IMR-90 (cell line): ENCODE measurements around the gene ATOH8. TPM values are rescaled to one million over a fixed set of nuclear protein-coding genes. Genes with fewer than 3 reads are reported as not detected.

Source experiments
- ATAC-seq: fragments of 200-7000 bp; cut with Tn5 transposase; 2 replicates; pipeline ENCODE4 v1.9.1; 2020; ENCODE audit warnings: low read depth, mild to moderate bottlenecking, moderate library complexity
- BruUV-seq: library from RNA; stranded (reverse); fragments of 400-500 nt; replicated peaks from 2 replicates; lab custom pipeline; 2021; lab: Mats Ljungman, UMichigan
- CTCF ChIA-PET: fragments of 300-600 bp; formaldehyde crosslinking; extraction: SDS; loops from one replicate; lab custom pipeline; 2021; ENCODE audit warnings: antibody characterized with exemption; lab: Yijun Ruan, JAX
- POLR2A ChIA-PET: fragments of 300-600 bp; sonication (Branson Sonifier 250); formaldehyde crosslinking; loops from one replicate; lab custom pipeline; 2022; ENCODE audit warnings: antibody characterized with exemption; ENCODE audit not compliant: unreplicated experiment; lab: Charles Lee
- DNase-seq: peaks from one replicate; pipeline ENCODE4 v3.0.0; 2013
- H2AFZ ChIP-seq: replicated peaks from 2 replicates; pipeline ENCODE3; 2013; ENCODE audit warnings: low read length, mild to moderate bottlenecking; ENCODE audit not compliant: poor library complexity
- H2AK5ac ChIP-seq: 2 replicates; pipeline ENCODE4 v1.6.1; 2013; ENCODE audit warnings: low read depth, low read length, inconsistent platforms
- H2AK9ac ChIP-seq: replicated peaks from 2 replicates; pipeline ENCODE3; 2013; ENCODE audit warnings: mild to moderate bottlenecking, low read depth, low read length, moderate library complexity; ENCODE audit not compliant: poor library complexity
- H2BK120ac ChIP-seq: 2 replicates; pipeline ENCODE4 v1.6.1; 2013; ENCODE audit warnings: low read depth, low read length, inconsistent platforms
- H2BK15ac ChIP-seq: 3 replicates; pipeline ENCODE4 v1.6.1; 2013; ENCODE audit warnings: low read depth, low read length, inconsistent platforms
- H2BK20ac ChIP-seq: 2 replicates; pipeline ENCODE4 v1.6.1; 2013; ENCODE audit warnings: low read depth, mild to moderate bottlenecking, inconsistent platforms, low read length, moderate library complexity
- H2BK5ac ChIP-seq: 2 replicates; pipeline ENCODE4 v1.6.1; 2013; ENCODE audit warnings: mild to moderate bottlenecking, low read depth, low read length, inconsistent platforms; ENCODE audit not compliant: poor library complexity, severe bottlenecking
- H3K14ac ChIP-seq: replicated peaks from 2 replicates; pipeline ENCODE4 v1.6.1; 2013; ENCODE audit warnings: low read depth, low read length, inconsistent platforms
- H3K18ac ChIP-seq: 2 replicates; pipeline ENCODE4 v1.6.1; 2013; ENCODE audit warnings: low read depth, low read length, control low read depth
- H3K23ac ChIP-seq: 2 replicates; pipeline ENCODE4 v1.6.1; 2013; ENCODE audit warnings: low read depth, low read length, inconsistent platforms
- H3K27ac ChIP-seq: 2 replicates; pipeline ENCODE4 v1.5.1; 2013; ENCODE audit warnings: mild to moderate bottlenecking, control low read depth, low read length; ENCODE audit not compliant: insufficient read depth
- H3K27me3 ChIP-seq: 2 replicates; pipeline ENCODE4 v1.6.1; 2013; ENCODE audit warnings: low read length; ENCODE audit not compliant: control insufficient read depth, insufficient read depth
- H3K36me3 ChIP-seq: 2 replicates; pipeline ENCODE4 v1.6.1; 2013; ENCODE audit warnings: low read length, mixed read lengths; ENCODE audit not compliant: control insufficient read depth, insufficient read depth
- H3K4ac ChIP-seq: 2 replicates; pipeline ENCODE4 v1.6.1; 2013; ENCODE audit warnings: low read depth, low read length, inconsistent platforms
- H3K4me1 ChIP-seq: 2 replicates; pipeline ENCODE4 v1.6.1; 2013; ENCODE audit warnings: low read length, mixed read lengths; ENCODE audit not compliant: control insufficient read depth, insufficient read depth
- H3K4me2 ChIP-seq: 2 replicates; pipeline ENCODE4 v1.6.1; 2013; ENCODE audit warnings: low read depth, mild to moderate bottlenecking, control low read depth, low read length, moderate library complexity
- H3K4me3 ChIP-seq: 2 replicates; pipeline ENCODE4 v1.5.1; 2013; ENCODE audit warnings: low read depth, mild to moderate bottlenecking, control low read depth, low read length, moderate library complexity; ENCODE audit not compliant: insufficient read depth
- H3K56ac ChIP-seq: 2 replicates; pipeline ENCODE4 v1.6.1; 2013; ENCODE audit warnings: low read length, inconsistent platforms; ENCODE audit not compliant: insufficient read depth; ENCODE audit errors: extremely low read depth
- H3K79me1 ChIP-seq, 2 experiments: 2 replicates each; pipeline ENCODE4 v1.6.1; 2013; ENCODE audit warnings: low read length in 2 of 2, inconsistent platforms in 1 of 2, low read depth in 1 of 2
- H3K9ac ChIP-seq: 2 replicates; pipeline ENCODE4 v1.6.1; 2013; ENCODE audit warnings: low read depth, low read length, control low read depth
- H3K9me1 ChIP-seq: 2 replicates; pipeline ENCODE4 v1.6.1; 2013; ENCODE audit warnings: low read length, inconsistent platforms; ENCODE audit not compliant: insufficient read depth
- H3K9me3 ChIP-seq: 2 replicates; pipeline ENCODE4 v1.6.1; 2013; ENCODE audit warnings: low read length; ENCODE audit not compliant: control insufficient read depth, insufficient read depth
- H4K20me1 ChIP-seq: 2 replicates; pipeline ENCODE4 v1.6.1; 2013; ENCODE audit warnings: low read length, inconsistent platforms; ENCODE audit not compliant: insufficient read depth
- H4K5ac ChIP-seq: 2 replicates; pipeline ENCODE4 v1.6.1; 2013; ENCODE audit warnings: mild to moderate bottlenecking, low read depth, low read length, control low read depth
- H4K8ac ChIP-seq, 2 experiments: 2 replicates each; pipeline ENCODE4 v1.6.1; 2013; ENCODE audit warnings: low read depth in 2 of 2, low read length in 2 of 2, control low read depth in 1 of 2, inconsistent platforms in 1 of 2
- H4K91ac ChIP-seq: 2 replicates; pipeline ENCODE4 v1.6.1; 2013; ENCODE audit warnings: low read depth, low read length, inconsistent platforms; ENCODE audit not compliant: insufficient read depth
- RCOR1 ChIP-seq: IDR thresholded peaks from 2 replicates; pipeline ENCODE4 v1.6.1; 2012; ENCODE audit warnings: mild to moderate bottlenecking, low read length, improper control_type of control experiment; ENCODE audit not compliant: insufficient replicate concordance
- USF2 ChIP-seq: fragments of 150-350 bp; IDR thresholded peaks from 2 replicates; pipeline ENCODE4 v1.6.1; 2017; ENCODE audit warnings: mild to moderate bottlenecking, antibody characterized with exemption, low read length, low read depth
- WGBS, 2 experiments: methylation state at CpG; one replicate each; pipeline versions ENCODE4 v1.1.5 to v1.1.7; 2013; ENCODE audit warnings: missing lambda C conversion rate in 2 of 2; ENCODE audit not compliant: insufficient read length in 1 of 2; ENCODE audit errors: extremely low coverage in 2 of 2; 5-methylcytosine and 5-hydroxymethylcytosine counted together
- dilution Hi-C: fragments of 300-500 bp; cut with HindIII; formaldehyde crosslinking; loops from one replicate; pipeline ENCODE4 v1.14.3; 2018; ENCODE audit warnings: low sequenced_read_pairs; ENCODE audit not compliant: unreplicated experiment
- in situ Hi-C: fragments of 300-500 bp; cut with MboI; formaldehyde crosslinking; loops from 3 replicates; pipeline ENCODE4 v1.14.3; 2019; ENCODE audit warnings: low sequenced_read_pairs, inconsistent platforms, mixed read lengths
- intact Hi-C: fragments of 100-400 bp; cut with micrococcal nuclease; formaldehyde crosslinking; loops from 2 replicates; pipeline ENCODE4 v1.10.0; 2022
- polyA plus RNA-seq, 3 experiments: library from polyadenylated mRNA; depleted of rRNA; stranded (reverse); fragments of >200 nt; gene quantifications; 2 replicates each; pipeline ENCODE4 v1.2.3, GENCODE V29; 2012; ENCODE audit warnings: low replicate concordance in 1 of 3
- total RNA-seq: library from RNA; depleted of rRNA; stranded (reverse); fragments of >200 nt; gene quantifications from 2 replicates; pipeline ENCODE4 v1.2.3, GENCODE V29; 2012

ATOH8 gene
- total and polyA plus RNA-seq, 2 of the 4 experiments (the other 2 are of a cell fraction), result 7.9 to 9.0 TPM

DNA sequence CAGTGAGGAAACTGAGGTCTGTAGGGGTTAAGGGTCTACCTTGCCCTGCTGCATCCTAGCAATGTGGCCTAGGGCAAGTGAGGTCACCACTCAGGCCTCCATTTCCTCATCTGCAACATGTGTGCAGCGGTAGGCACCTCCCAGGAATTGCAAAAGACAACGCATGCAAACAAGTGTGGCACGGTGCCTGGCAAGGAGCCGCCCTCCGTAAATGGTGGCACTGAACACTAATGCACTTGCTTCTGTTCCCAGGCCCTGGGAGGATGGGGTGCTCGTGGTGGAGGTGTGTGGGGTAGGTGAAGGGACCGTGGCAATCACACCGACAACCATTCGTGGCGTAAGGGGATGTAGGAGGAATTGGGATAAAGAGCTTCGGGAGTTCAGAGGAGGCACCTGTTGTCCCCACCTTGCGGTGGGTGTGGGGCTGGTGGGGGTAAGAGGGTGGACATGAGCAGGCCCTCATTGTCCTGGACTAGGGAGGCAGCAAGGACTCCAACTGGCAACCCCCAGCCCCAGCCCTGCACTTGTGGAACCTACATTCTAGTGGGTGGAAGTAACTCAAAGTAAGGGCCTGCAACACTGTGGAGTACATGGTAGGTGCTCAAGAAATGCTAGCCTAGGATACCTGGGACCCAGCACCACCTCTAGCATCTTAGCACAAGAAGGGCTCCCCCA lies 26.0 kb downstream of the ATOH8 start:
- Histone ChIP-seq H2AFZ (no peak overlapping the region), H2BK120ac (no peak overlapping the region), H3K27me3 (no peaks in the 10 kb centered on the region), H2AK5ac (peak overlapping the region; percentile 61; the same call in 1 of the 2 replicates), H3K9ac (no peak overlapping the region), H2BK15ac (no peak overlapping the region), H2BK5ac (no peak overlapping the region), H3K18ac (no peak overlapping the region), H3K4me2 (no peak overlapping the region), H4K5ac (no peak overlapping the region), H4K91ac (no peak overlapping the region), H3K27ac (no peak overlapping the region), H3K4ac (no peak overlapping the region), H3K9me3 (no peaks in the 10 kb centered on the region), H3K56ac (no peak overlapping the region), H3K79me1 (peaks cover 7 to 37% of the 10 kb centered on the region in 2 experiments; a peak in 3 of 4 replicates), H2AK9ac (peak overlapping the region; percentile 48), H3K4me1 (peaks cover under 1% of the 10 kb centered on the region; the same call in 1 of the 2 replicates), H2BK20ac (no peak overlapping the region), H3K36me3 (peaks cover 31% of the 10 kb centered on the region), H4K8ac (no peak overlapping the region), H3K14ac (no peak overlapping the region), H3K9me1 (peaks cover 6% of the 10 kb centered on the region), H3K23ac (no peak overlapping the region), H3K4me3 (no peak overlapping the region), H4K20me1 (peaks cover 5% of the 10 kb centered on the region; the same call in 1 of the 2 replicates)
- intact Hi-C loops, result no loop called here
- BruUV-seq, result no TSS peak
- ChIA-PET CTCF (interaction anchor here (0.6 kb wide), 1 partner anchor 683 kb away, joined by 3 read pairs; no protein-coding TSS in a partner anchor), POLR2A (no interaction called here)
- no peak for DNase-seq
- no peak for TF ChIP-seq USF2
- no peak for TF ChIP-seq RCOR1
- dilution Hi-C loops, result no loop called here
- in situ Hi-C loops, result no loop called here
- no peak for ATAC-seq
- WGBS, 2 experiments, result 91% methylated on average over 4 of the region's 12 CpGs; no CpG with 5 or more reads in 1 of the 2 experiments
